Psoas muscle (tissue), 8 donors: ENCODE measurements around the gene AIDA. TPM values are rescaled to one million over a fixed set of nuclear protein-coding genes. Genes with fewer than 3 reads are reported as not detected.

Experiments used
- ATAC-seq, 4 donors: fragments of 200-7000 bp; cut with Tn5 transposase; one replicate each; pipeline ENCODE4 v1.9.1; 2020; ENCODE audit warnings: moderate library complexity in 3 of 4, mild to moderate bottlenecking in 2 of 4
- DNase-seq, 2 donors: peaks; one replicate each; pipeline ENCODE4 v3.0.0-alpha.2; 2020
- H3K27ac ChIP-seq: fragments of 200-600 bp; one replicate; pipeline ENCODE4 v1.8.0; 2022
- H3K27me3 ChIP-seq, 3 donors: fragments of 200-600 bp in 1 of 3; one replicate each; pipeline versions ENCODE4 v1.6.1 to v1.8.0; 2013 to 2022; ENCODE audit warnings: low read length in 2 of 3, mild to moderate bottlenecking in 2 of 3, moderate library complexity in 1 of 3; ENCODE audit not compliant: insufficient read depth in 3 of 3
- H3K36me3 ChIP-seq, 2 donors: fragments of 200-600 bp in 1 of 2; one replicate each; pipeline versions ENCODE4 v1.6.1 to v1.8.0; 2013 to 2022; ENCODE audit warnings: low read depth in 1 of 2, mild to moderate bottlenecking in 1 of 2, moderate library complexity in 1 of 2; ENCODE audit not compliant: insufficient read depth in 1 of 2
- H3K4me1 ChIP-seq: fragments of 200-600 bp; one replicate; pipeline ENCODE4 v1.8.0; 2022
- H3K4me3 ChIP-seq: fragments of 200-600 bp; one replicate; pipeline ENCODE4 v1.8.0; 2022; ENCODE audit warnings: mild to moderate bottlenecking
- H3K9me3 ChIP-seq: fragments of 200-600 bp; one replicate; pipeline ENCODE4 v1.8.0; 2022
- CTCF ChIP-seq: fragments of 200-600 bp; IDR thresholded peaks from one replicate; pipeline ENCODE4 v1.8.0; 2022; ENCODE audit warnings: antibody characterized with exemption
- WGBS, 3 donors: extraction: QIAGEN DNeasy Blood & Tissue Kit; methylation state at CpG; one replicate each; pipeline versions ENCODE4 v1.1.6 to v1.1.7; 2013; 5-methylcytosine and 5-hydroxymethylcytosine counted together
- intact Hi-C, 2 donors: fragments of 100-400 bp; cut with DNase I; formaldehyde crosslinking; loops; one replicate each; pipeline versions ENCODE4 v1.11.0 to v1.14.2; 2022
- polyA plus RNA-seq, 3 donors: library from polyadenylated mRNA; stranded (reverse); fragments of 200-250 nt; gene quantifications; one replicate each; pipeline ENCODE4 v1.2.3, GENCODE V29; 2013
- total RNA-seq, 4 donors: library from RNA; stranded (reverse); fragmentation: NEBNext Ultra II Directional in 2 of 4; extraction: Animal tissue kit (Norgen Biotek cat#: 25700) in 2 of 4; gene quantifications; one replicate each; pipeline versions ENCODE4 v1.2.1 to v1.2.4, GENCODE V29; 2021 to 2023
- donor health status: healthy with polysubstance abuse.
- donor health status: DM: no; HTN: no; CAD: no; lungs with moderate emphysema.
- donor health status: Bipolar disorder and iron deficiency.
- donor health status: healthy.
- donor health status: DM: yes; HTN: yes; CAD: no.
- donor health status: DM: no; HTN: no; CAD: no.
- donor health status: DM: no; HTN: no; CAD: no.
- donor health status: DM: yes; HTN: yes; CAD: no.

The AIDA gene
- total and polyA plus RNA-seq, 7 donors = 17.8 to 57.9 (median 37.8) TPM

- no peak overlapping the region for H3K27ac ChIP-seq
- intact Hi-C loops = loop anchor here (5.0 to 10.0 kb wide), 2 partner anchors 62 to 245 kb away; no protein-coding TSS in a partner anchor
- 77 to 81% (median 80%) methylated on average over 5 of the region's 5 CpGs for WGBS, 3 donors
- no peak overlapping the region for H3K4me3 ChIP-seq
- TF ChIP-seq CTCF = no peak
- ATAC-seq (no peak), DNase-seq (no peak)
- peaks cover 0 to 4% of the 10 kb centered on the region in 2 donors for H3K36me3 ChIP-seq
- peaks cover 21% of the 10 kb centered on the region for H3K4me1 ChIP-seq
- H3K27me3 ChIP-seq = no peaks in the 10 kb centered on the region
- H3K9me3 ChIP-seq = no peaks in the 10 kb centered on the region
Observed at GRCh38 chr1:222709700-222710153, 2.6 kb downstream of the AIDA start.

GRCh38 chr1:222706815-222707214, 5.5 kb downstream of the AIDA start:
- H3K9me3 ChIP-seq = no peaks in the 10 kb centered on the region
- peaks cover 28% of the 10 kb centered on the region for H3K4me1 ChIP-seq
- DNase-seq (no peak), ATAC-seq (no peak)
- H3K27ac ChIP-seq = no peak overlapping the region
- intact Hi-C loops = no loop called here
- peaks cover 0 to 13% of the 10 kb centered on the region in 2 donors for H3K36me3 ChIP-seq
- no peak for TF ChIP-seq CTCF
- H3K4me3 ChIP-seq = no peak overlapping the region
- WGBS, 3 donors = 74 to 99% (median 74%) methylated on average over 4 of the region's 4 CpGs
- no peaks in the 10 kb centered on the region for H3K27me3 ChIP-seq

GRCh38 chr1:222704260-222704659, 8.0 kb downstream of the AIDA start:
- Histone ChIP-seq H3K9me3 (no peaks in the 10 kb centered on the region), H3K27ac (no peak overlapping the region), H3K4me1 (peaks cover 10% of the 10 kb centered on the region), H3K27me3 (no peaks in the 10 kb centered on the region), H3K36me3 (peaks cover 0 to 31% of the 10 kb centered on the region in 2 donors), H3K4me3 (no peak overlapping the region)
- no peak for DNase-seq
- no peak for ATAC-seq
- intact Hi-C loops = no loop called here
- TF ChIP-seq CTCF = no peak
- 80 to 95% (median 83%) methylated on average over 1 of the region's 1 CpG for WGBS, 3 donors

- no peaks in the 10 kb centered on the region for H3K9me3 ChIP-seq
- no peak for ATAC-seq
Observed at GRCh38 chr1:222702210-222702609, 10.1 kb downstream of the AIDA start.

More at GRCh38 chr1:222702210-222702609, 10.1 kb downstream of the AIDA start:
- Histone ChIP-seq H3K36me3 (peaks cover 0 to 28% of the 10 kb centered on the region in 2 donors), H3K4me3 (no peak overlapping the region), H3K4me1 (peaks cover 10% of the 10 kb centered on the region), H3K27ac (no peak overlapping the region), H3K27me3 (no peaks in the 10 kb centered on the region)
- intact Hi-C loops = no loop called here
- 91 to 95% (median 94%) methylated on average over 4 of the region's 4 CpGs for WGBS, 3 donors
- DNase-seq = no peak
- no peak for TF ChIP-seq CTCF
